Activated T-helper 9 cell treated with anti-CD3 and anti-CD28 coated beads, Interleukin-2, amount 50 U/mL, for 16 hours (primary cell): ENCODE measurements around the gene PRR23E.

ENCODE experiments used
- DNase-seq: peaks from one replicate; pipeline ENCODE4 v3.0.0-alpha.2; 2020; ENCODE audit warnings: low read depth

PRR23E gene, protein sequence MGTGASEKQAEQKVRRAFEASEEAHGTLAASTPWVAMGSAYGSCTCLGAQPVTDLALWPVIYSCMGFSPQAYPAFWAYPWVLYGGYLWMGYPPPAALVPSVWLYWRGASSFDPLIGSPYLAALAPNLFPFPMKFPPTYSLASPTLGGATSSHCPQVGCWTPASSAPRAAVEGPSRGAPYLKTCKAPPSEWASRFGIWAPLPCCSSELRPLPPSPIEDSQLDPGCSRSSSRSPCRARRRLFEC

DNA sequence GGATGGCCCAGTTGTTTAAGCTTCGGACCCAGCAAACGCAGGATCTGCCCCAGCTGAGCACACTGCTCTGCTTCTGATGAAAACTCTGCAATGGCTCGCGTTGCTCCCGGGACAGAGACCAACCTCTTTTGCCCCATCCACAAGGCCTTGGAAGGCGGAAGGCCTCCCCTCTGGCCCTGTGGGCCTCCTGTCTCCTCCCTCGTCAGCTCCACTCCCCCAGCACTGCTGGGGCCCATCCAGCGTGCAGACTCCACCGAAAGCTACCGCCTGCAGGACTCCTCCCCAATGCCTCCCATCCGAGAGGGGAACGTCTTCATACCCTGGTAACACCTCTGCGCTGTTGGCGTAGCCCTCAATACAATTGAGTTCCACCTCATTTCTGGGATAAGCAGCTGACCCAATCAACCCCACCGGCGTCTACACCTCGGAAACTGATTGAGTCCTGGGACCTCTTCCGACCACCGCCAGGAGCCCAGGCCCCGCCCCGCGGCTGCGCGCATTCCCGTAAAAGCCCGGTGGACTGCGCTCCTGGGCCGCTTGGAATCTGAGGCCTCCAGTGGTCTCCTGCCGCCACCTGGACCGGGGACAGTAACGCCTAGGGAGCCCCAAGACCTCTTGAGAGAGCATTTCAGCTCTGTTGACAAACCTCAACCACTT is at the start of gene PRR23E:
Gene PRR23E, plus strand, starts transcription at position 556 of the 657 bp plus-strand sequence. CDS start 3,555 bp downstream, outside the sequence.
- no peak for DNase-seq

GRCh38 chr3:127143172-127143571 is 49.8 kb upstream of the PRR23E start:
- no peak for DNase-seq

GRCh38 chr3:127144631-127145030 is 48.3 kb upstream of the PRR23E start:
- no peak for DNase-seq

GRCh38 chr3:127145266-127145665 is 47.7 kb upstream of the PRR23E start:
- DNase-seq = no peak

DNA sequence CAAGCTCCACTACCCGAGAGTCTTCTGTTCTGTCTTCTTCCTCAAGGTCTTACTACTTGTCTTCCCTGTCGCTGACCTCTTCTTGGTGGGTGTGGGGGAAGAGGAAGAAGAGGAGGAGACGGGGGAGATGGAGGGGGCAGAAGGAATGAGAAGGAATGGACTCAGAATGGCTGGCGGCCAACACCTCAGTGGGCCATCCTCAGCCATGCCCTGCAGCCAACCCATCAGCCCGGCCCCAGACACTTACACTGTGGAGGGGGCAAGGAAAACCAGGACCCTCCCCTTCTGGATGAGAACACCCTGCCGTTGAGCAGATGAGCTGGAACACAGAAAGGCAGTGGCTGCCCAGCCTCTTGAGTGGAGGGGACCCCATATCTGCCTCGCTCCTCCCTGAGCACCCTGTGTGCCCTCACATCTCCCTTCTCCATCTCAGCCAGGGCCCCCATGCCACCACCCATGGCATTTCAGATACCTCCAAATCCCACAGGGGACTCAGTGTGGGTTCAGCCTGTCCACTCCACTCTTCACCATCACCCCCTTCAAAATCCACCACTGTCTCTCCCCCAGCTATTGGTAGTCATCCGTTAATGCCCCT is 45.5 kb upstream of the PRR23E start:
- DNase-seq = no peak

DNA sequence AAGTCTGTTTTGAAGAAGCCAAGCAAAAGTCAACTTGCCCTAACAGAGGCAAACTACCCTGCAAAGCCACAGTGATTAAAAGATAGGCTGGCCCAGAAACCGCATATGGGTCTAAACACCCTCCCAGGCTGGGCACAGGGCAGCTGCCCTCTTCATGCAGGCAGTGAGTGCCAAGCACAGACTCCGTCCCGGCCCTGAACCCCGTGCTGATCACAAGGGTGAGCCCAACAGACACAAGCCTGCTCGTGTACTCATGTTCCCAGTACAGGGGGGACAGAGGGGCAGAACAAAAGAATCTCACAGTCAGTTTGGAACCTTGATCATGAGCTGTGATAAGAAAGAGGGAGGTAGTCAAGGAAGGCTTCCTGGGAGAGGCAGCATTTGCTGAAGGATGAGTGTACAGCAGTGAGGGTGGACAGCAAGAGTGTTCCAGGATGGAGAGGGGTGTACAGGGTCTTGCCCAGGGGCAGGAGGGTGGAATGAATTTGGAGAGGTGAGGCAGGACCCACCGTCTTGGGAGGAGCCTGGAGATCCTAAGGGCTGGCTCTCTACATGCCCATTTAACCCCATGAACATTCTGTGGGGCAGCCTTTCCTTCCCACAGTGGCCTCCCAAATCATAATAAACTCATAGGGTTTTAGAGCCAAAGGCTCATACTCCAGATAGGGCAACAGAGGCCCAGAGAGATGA is 43.2 kb upstream of the PRR23E start:
- DNase-seq = no peak

DNA sequence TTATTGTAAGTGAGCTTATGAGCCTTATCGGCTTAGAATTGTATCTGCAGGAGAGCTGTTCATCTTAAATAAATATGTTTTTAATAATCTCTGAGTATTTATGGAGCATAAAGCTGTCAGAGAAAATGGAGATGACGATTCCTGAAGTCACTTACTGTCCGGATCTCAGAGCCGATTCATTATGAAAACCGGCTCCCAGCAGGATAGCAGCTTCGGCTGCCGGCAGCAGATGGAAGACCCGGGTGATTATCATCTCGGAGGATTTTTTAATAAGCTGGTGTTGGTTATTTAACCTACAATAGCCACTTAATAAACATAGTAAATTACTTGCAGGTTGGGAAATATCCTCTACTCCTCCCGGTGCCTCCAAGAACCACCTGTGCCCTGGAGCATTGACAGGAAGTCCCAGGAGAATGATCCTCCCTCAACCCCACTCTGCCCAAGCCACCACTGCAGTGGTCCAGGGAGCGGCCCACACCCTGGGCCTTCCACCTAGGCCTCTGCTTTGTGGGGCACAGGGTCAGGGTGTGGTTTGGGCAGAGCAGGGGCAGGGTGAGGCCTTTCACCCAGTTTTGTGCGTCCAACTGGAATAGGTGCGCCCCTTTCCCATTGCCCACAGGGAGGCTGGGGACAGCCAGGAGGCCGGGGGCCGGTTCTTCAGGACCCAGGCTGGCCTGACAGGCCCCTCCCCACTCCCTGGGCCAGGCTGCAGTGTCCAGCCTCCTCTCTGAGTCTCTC is 42.2 kb upstream of the PRR23E start:
- DNase-seq = no peak

- no peak for DNase-seq
Measured at GRCh38 chr3:127151251-127151564, 41.7 kb upstream of the PRR23E start.

GRCh38 chr3:127151992-127152650 is 40.8 kb upstream of the PRR23E start:
- DNase-seq = no peak

DNA sequence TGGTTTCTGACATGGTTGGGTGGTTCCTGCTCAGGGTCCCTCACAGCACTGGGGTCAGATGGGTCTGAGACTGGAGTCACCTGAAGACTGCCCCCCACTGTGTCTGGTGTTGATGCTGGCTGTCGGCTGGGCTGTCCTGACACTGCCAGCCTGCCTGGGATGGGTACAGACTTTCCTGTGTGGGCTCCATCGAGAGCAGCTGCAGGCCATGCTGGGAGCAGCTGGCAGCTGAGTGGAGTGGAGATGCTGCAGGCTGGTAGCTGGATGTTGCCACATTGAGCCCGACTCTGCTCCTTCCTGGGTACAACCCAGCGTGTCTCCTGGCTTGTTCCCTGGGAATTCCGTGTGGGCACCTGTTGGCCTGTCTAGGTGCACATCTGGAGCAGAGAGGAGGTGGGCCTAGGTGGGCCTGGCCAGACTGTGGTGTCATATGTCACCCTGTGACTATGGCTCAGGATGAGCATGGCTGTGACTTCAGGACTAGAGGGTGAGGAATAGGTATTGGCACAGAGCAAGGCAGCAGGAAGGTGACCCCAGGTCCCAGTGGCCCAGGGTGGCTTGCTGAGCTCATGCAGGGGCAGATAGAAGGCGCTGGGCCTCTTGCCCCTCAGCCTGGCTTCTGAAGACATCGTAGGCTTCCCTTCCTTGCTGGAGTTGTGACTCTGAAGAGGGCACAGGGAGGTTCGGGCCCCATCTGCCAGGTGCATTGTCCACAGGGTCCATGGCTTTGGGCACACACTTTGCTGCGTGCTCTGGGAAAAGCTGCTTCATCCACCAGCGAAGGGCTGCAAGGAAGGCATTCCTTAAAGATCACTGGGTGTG is 40.0 kb upstream of the PRR23E start:
- no peak for DNase-seq

DNA sequence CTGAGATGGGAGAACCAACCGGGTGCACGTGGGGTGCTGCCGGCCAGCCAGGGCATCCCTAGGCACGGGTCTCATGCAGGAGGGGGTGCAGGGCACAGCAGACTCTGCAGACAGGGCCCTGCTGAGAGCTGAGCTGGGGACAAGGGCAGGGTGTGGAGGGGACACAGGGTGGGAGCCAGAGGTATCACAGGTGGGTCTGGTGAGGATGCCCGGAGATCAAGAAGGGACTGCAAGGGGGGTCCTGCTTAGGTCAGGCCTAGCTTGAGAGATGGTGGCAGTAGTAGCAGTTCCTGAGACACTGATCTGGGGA is 39.5 kb upstream of the PRR23E start:
- no peak for DNase-seq

DNA sequence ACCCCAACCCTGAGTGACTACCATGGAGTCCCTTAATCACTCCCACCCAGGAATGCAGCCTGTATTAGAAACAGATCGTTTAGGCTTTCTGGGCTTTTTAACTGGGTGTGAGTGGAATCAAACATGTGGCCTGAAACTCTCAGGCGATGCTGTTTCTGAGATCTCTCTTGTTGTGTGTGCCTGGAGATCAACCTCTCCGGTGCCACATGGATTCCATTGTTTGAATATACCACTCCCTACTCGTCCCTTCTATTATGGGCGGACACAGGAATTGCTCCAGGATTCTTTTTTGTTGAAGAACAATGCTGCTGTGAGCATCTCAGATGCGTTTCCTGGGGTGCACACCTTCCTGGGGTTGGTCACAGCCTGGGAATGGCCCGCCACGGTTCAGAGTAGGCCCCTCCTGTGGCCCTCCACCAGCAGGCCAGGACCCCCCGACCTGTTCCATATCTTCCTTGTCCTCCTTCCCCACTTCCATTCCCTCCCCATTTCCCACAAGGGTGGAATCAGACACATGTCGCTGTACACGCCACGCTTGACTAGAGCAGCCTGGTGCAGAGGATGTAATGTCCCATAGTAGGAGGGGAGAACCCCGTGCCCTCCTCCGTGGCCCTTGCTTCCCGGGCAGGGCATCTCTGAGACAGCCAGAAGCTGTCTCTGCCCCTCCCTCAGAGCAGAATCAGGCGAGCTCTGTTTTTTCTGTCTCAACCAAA is 36.4 kb upstream of the PRR23E start:
- no peak for DNase-seq

GRCh38 chr3:127157171-127157828 is 35.6 kb upstream of the PRR23E start:
- DNase-seq = no peak

DNA sequence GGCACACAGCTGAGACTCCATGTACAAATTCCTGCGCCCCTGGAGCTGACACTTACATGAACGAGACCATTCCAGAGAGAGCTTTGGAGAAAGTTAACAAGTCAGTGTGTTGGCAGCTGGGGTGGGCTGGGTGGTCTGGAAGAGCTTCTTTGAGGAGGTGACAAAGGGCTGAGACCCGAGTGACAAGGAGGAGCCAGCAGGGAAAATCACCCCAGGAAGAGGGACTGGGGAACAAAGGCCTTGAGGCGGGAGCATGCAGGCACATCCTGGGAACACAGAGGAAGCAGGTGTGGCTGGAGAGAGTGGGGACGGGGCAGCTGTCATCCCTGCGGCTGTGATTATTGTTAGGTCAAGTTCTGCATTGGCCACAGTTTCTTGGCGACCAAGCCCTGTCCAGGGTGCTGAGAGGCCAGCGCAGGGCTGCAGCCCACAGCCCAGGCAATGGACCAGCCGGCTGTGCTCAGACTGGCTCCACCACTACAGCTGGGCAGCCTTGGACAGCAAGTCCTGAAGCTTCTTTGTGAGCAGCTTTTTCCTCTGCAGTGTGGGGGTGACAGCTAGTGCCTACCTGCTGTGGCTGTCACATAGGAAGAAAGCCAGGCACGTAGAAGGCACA is 34.2 kb upstream of the PRR23E start:
- DNase-seq = no peak

DNA sequence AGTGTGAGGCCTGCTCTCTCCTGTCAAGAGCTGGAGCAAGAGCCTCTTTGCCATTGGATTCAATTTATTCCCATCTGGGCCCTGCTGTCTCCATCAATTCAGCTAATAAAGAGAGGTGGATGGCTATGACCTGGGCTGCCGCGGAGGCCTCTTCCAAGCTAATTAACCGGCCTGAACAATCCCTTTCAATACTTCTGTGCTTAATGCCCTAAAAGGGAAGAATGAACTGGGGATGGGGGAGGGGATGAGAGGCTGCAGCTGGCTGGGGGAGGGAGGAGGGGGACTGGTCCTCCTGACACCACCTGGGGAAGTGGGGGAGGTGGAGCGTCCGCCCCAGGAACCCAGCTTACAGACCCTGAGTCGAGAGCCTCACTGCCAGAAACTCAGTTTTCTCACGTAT is 33.4 kb upstream of the PRR23E start:
- no peak for DNase-seq

GRCh38 chr3:127161236-127161635 is 31.7 kb upstream of the PRR23E start:
- no peak for DNase-seq

- DNase-seq = no peak
Measured at GRCh38 chr3:127161973-127162579, 30.9 kb upstream of the PRR23E start.

DNA sequence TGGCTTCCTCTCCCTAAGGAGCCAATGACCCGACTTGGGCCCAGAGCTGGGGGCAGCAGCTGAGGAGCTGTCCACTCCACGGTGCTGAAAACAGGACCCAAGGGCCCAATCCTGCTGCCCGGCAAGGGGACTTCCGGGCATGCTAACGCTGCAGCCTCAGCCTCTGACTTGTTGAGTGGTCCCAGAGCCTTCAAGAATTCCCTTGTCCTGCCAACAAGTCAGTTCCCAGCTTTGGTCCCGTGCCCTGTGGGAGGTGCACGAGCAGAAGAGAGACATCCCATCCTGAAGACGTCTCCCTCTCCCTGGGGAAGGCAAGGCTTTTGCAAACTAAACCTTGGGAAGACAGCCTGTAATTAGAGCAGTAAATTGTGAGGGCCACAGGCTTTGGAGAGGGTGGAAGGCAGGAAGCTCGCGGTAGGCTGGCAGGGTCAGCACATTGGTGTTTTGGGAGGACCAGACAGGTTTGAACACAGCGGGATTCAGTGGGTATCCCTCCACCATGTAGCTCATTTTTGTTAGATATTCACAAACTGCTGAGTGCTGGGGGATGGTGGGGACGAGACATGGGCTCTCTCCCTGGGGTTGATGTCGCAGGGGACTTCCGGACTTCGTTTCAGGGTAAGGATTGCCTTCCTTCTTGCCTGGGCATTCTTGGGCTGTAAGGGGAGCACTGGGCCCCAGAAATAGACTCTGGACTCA is 29.8 kb upstream of the PRR23E start:
- no peak for DNase-seq
